NCI-H524 (cell line): ENCODE data around the gene CMTM7.
A peak's percentile ranks its signal among the peaks of the same experiment; 100 is the strongest.

Source experiments
- DNase-seq, 2 experiments: peaks; one replicate each; lab custom pipeline; 2025; lab: John Stamatoyannopoulos, UW

Gene CMTM7

GRCh38 chr3:32413845-32414521 is 22.3 kb downstream of the CMTM7 start:
- DNase-seq: peak; percentile 83 to 91

- peak in 1 of 2 experiments; percentile 39 for DNase-seq
Observed at GRCh38 chr3:32414522-32415202, 23.0 kb downstream of the CMTM7 start.

- DNase-seq: no peak
Observed at GRCh38 chr3:32419742-32420125, 28.1 kb downstream of the CMTM7 start.

GRCh38 chr3:32420126-32421038 is 28.7 kb downstream of the CMTM7 start:
- DNase-seq: no peak

- no peak for DNase-seq
Observed at GRCh38 chr3:32421185-32421584, 29.5 kb downstream of the CMTM7 start.

- DNase-seq: no peak
Observed at GRCh38 chr3:32421991-32422859, 30.6 kb downstream of the CMTM7 start.

GRCh38 chr3:32422943-32423342 is 31.3 kb downstream of the CMTM7 start:
- peak in 1 of 2 experiments; percentile 36 for DNase-seq

GRCh38 chr3:32423534-32423933 is 31.9 kb downstream of the CMTM7 start:
- DNase-seq: peak; percentile 60 to 85

- peak; percentile 72 to 85 for DNase-seq
Observed at GRCh38 chr3:32423956-32424557, 32.4 kb downstream of the CMTM7 start.

- DNase-seq: no peak
Observed at GRCh38 chr3:32424581-32425250, 33.1 kb downstream of the CMTM7 start.

GRCh38 chr3:32428092-32429068 is 36.7 kb downstream of the CMTM7 start:
- DNase-seq: no peak

- DNase-seq: no peak
Observed at GRCh38 chr3:32430900-32431299, 39.2 kb downstream of the CMTM7 start.

- DNase-seq: no peak
Observed at GRCh38 chr3:32431481-32431880, 39.8 kb downstream of the CMTM7 start.

- DNase-seq: no peak
Observed at GRCh38 chr3:32432045-32432710, 40.5 kb downstream of the CMTM7 start.

GRCh38 chr3:32432711-32433530 is 41.3 kb downstream of the CMTM7 start:
- DNase-seq: no peak

- no peak for DNase-seq
Observed at GRCh38 chr3:32434206-32434605, 42.6 kb downstream of the CMTM7 start.

- no peak for DNase-seq
Observed at GRCh38 chr3:32435911-32436815, 44.5 kb downstream of the CMTM7 start.
